Adrenal gland (tissue), 12 donors: ENCODE data around the gene CCNY. TPM values are rescaled to one million over a fixed set of nuclear protein-coding genes. Genes with fewer than 3 reads are reported as not detected.

Experiments used
- DNase-seq, 7 donors: peaks; one replicate each; pipeline ENCODE4 v3.0.0-alpha.2; 2019 to 2020
- H3K27ac ChIP-seq, 5 donors: fragments of 200-600 bp; sonication (generic) in 4 of 5; 1 replicate in 3 of 5; 2 replicates in 2 of 5; pipeline versions ENCODE4 v1.5.1 to v1.8.0; 2016 to 2020; ENCODE audit warnings: mild to moderate bottlenecking in 1 of 5
- H3K27me3 ChIP-seq: fragments of 200-600 bp; 2 replicates; pipeline ENCODE4 v1.8.0; 2021
- H3K36me3 ChIP-seq, 2 donors: fragments of 200-600 bp; replicated peaks in 1 of 2; 1 replicate in 1 of 2; 2 replicates in 1 of 2; pipeline versions ENCODE4 v1.5.1 to v1.8.0; 2018 to 2022
- H3K4me1 ChIP-seq, 2 donors: fragments of 200-600 bp; replicated peaks in 1 of 2; 1 replicate in 1 of 2; 2 replicates in 1 of 2; pipeline versions ENCODE4 v1.5.1 to v1.8.0; 2018 to 2021
- H3K4me3 ChIP-seq, 4 donors: fragments of 200-600 bp; sonication (generic) in 3 of 4; one replicate each; pipeline ENCODE4 v1.5.1; 2016 to 2018
- H3K9me3 ChIP-seq, 3 donors: fragments of 200-600 bp; sonication (generic) in 1 of 3; replicated peaks in 1 of 3; 1 replicate in 2 of 3; 2 replicates in 1 of 3; pipeline versions ENCODE4 v1.5.1 to v1.8.0; 2016 to 2021
- POLR2A ChIP-seq, 2 donors: fragments of 450-650 bp; IDR thresholded peaks; one replicate each; pipeline ENCODE4 v1.6.1; 2017; ENCODE audit warnings: antibody characterized with exemption in 2 of 2, mild to moderate bottlenecking in 2 of 2, moderate library complexity in 1 of 2
- WGBS, 4 donors: extraction: QIAGEN DNeasy Blood & Tissue Kit in 2 of 4; methylation state at CpG; one replicate each; pipeline versions ENCODE4 v1.1.5 to v1.1.7; 2013 to 2017; 5-methylcytosine and 5-hydroxymethylcytosine counted together
- intact Hi-C, 2 donors: fragments of 100-400 bp; cut with DNase I; formaldehyde crosslinking; loops; one replicate each; pipeline versions ENCODE4 v1.14.1 to v1.15.0; 2022 to 2023
- polyA plus RNA-seq, 3 donors: library from polyadenylated mRNA; stranded (reverse); fragments of 200-250 nt in 2 of 3; fragments of 350-450 nt in 1 of 3; fragmentation: Illumina TruSeq in 1 of 3; extraction: RNeasy Lipid Tissue Mini Kit (QIAGEN cat#74804) in 1 of 3; gene quantifications; one replicate each; pipeline ENCODE4 v1.2.3, GENCODE V29; 2013 to 2014
- total RNA-seq, 9 donors: library from RNA; depleted of rRNA in 4 of 9; stranded (reverse); fragments of >200 nt in 4 of 9; fragments of 120-200 nt in 1 of 9; fragmentation: NEBNext Ultra II Directional in 1 of 9; extraction: Animal tissue kit (Norgen Biotek cat#: 25700) in 1 of 9; gene quantifications; one replicate each; pipeline versions ENCODE4 v1.1.0 to v1.2.4, GENCODE V29; 2013 to 2023
- TF ChIP-seq, protein P1 (sequence below), 6 experiments: fragments of 450-650 bp in 4 of 6; fragments of 200-600 bp in 2 of 6; sonication (generic) in 1 of 6; IDR thresholded peaks; 1 replicate in 5 of 6; 2 replicates in 1 of 6; pipeline versions ENCODE4 v1.5.1 to v1.8.0; 2016 to 2021; ENCODE audit warnings: antibody characterized with exemption in 6 of 6, mild to moderate bottlenecking in 2 of 6, moderate library complexity in 1 of 6
- donor health status: healthy with polysubstance abuse.
- donor health status: Bipolar disorder and iron deficiency.
- donor health status: DM: yes; HTN: yes; CAD: no.
- donor health status: DM: no; HTN: no; CAD: no.
- donor health status: DM: no; HTN: no; CAD: no.
- donor health status: DM: yes; HTN: yes; CAD: no.

Gene CCNY
- total and polyA plus RNA-seq, 12 donors, result 18.3 to 87.0 (median 45.2) TPM

GRCh38 chr10:35384265-35384868 is 48.1 kb downstream of the CCNY start:
- no peak for TF ChIP-seq POLR2A (IDR thresholded peaks at IDR 0.05)
- TF ChIP-seq, protein P1, sequence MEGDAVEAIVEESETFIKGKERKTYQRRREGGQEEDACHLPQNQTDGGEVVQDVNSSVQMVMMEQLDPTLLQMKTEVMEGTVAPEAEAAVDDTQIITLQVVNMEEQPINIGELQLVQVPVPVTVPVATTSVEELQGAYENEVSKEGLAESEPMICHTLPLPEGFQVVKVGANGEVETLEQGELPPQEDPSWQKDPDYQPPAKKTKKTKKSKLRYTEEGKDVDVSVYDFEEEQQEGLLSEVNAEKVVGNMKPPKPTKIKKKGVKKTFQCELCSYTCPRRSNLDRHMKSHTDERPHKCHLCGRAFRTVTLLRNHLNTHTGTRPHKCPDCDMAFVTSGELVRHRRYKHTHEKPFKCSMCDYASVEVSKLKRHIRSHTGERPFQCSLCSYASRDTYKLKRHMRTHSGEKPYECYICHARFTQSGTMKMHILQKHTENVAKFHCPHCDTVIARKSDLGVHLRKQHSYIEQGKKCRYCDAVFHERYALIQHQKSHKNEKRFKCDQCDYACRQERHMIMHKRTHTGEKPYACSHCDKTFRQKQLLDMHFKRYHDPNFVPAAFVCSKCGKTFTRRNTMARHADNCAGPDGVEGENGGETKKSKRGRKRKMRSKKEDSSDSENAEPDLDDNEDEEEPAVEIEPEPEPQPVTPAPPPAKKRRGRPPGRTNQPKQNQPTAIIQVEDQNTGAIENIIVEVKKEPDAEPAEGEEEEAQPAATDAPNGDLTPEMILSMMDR (IDR thresholded peaks at IDR 0.05), result no peak
- H3K4me1 ChIP-seq, result peaks cover 5 to 30% of the 10 kb centered on the region in 2 donors
- no peaks in the 10 kb centered on the region for H3K9me3 ChIP-seq
- H3K4me3 ChIP-seq, result no peak overlapping the region
- intact Hi-C loops, result no loop called here
- no peak for DNase-seq
- no peak overlapping the region for H3K27ac ChIP-seq
- WGBS, 4 donors, result 85 to 91% (median 90%) methylated on average over 10 of the region's 10 CpGs
- H3K27me3 ChIP-seq, result no peaks in the 10 kb centered on the region
- no peaks in the 10 kb centered on the region for H3K36me3 ChIP-seq

DNA sequence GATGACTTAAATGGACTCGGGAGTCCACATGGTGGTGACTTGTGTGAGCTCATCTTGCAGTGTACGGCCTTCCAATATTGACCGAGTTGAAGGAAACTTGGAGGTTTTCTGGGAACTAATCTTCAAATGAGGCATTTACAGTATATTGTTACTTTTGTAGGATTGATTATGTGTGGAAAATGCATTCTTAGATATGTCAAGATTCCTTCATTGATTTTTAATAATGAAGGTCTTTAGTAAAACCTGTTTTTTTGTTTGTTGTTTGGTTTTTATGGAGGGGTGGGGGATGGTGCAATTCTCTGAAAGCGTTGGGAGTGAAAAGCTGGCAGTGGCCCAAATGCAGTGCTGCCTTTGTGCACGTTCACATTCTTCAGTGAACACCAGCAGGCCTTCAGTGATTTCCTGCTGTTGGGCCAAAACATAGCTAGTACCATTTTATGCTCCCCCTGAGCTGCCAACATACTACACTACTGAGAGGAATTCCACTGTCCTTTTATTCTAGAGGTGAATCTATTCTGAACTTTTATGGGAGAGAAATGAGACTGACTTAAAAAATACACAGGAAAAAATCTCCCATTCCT is 50.4 kb downstream of the CCNY start:
- no peak for TF ChIP-seq POLR2A (IDR thresholded peaks at IDR 0.05)
- TF ChIP-seq, protein P1 (IDR thresholded peaks at IDR 0.05), result no peak
- WGBS, 4 donors, result 59 to 64% (median 61%) methylated on average over 5 of the region's 5 CpGs
- no peaks in the 10 kb centered on the region for H3K9me3 ChIP-seq

GRCh38 chr10:35387768-35388167 is 51.5 kb downstream of the CCNY start:
- Histone ChIP-seq H3K36me3 (no peaks in the 10 kb centered on the region), H3K27me3 (no peaks in the 10 kb centered on the region), H3K4me3 (no peak overlapping the region), H3K9me3 (no peaks in the 10 kb centered on the region), H3K4me1 (peaks cover 16 to 35% of the 10 kb centered on the region in 2 donors), H3K27ac (no peak overlapping the region)
- 61 to 74% (median 69%) methylated on average over 2 of the region's 2 CpGs for WGBS, 4 donors
- TF ChIP-seq, protein P1 (IDR thresholded peaks at IDR 0.05), result no peak
- TF ChIP-seq POLR2A (IDR thresholded peaks at IDR 0.05), result no peak
- intact Hi-C loops, result no loop called here
- no peak for DNase-seq

More for the DNA sequence above, 50.4 kb downstream of the CCNY start:
- intact Hi-C loops, result no loop called here
- Histone ChIP-seq H3K27ac (no peak overlapping the region), H3K4me3 (no peak overlapping the region), H3K36me3 (no peaks in the 10 kb centered on the region), H3K27me3 (no peaks in the 10 kb centered on the region), H3K4me1 (peaks cover 16 to 35% of the 10 kb centered on the region in 2 donors)
- DNase-seq, result peak in 6 of 7 donors; percentile 37 to 63 (median 50)

DNA sequence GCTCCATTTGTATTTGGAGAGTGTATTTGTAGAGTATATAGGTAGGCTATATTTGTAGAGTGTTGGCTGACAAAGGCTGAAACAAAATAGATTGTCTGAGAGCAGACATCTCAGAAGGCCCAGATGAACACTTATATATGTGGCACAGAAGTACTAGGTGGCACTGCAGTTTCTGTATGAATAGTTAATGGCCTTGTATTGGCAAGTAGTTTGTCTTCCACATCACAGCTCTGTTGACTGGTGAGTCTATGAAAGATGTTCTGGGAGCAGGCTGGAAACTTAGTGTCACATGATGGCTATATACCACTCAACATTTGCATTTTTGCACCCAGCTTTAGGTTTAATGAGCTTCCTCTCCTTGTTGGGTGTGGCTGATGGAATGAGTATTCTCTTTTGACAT is 51.9 kb downstream of the CCNY start:
- TF ChIP-seq, protein P1 (IDR thresholded peaks at IDR 0.05), result no peak
- TF ChIP-seq POLR2A (IDR thresholded peaks at IDR 0.05), result no peak
- H3K27me3 ChIP-seq, result no peaks in the 10 kb centered on the region
- no peak overlapping the region for H3K4me3 ChIP-seq
- H3K27ac ChIP-seq, result no peak overlapping the region
- no peaks in the 10 kb centered on the region for H3K9me3 ChIP-seq
- H3K36me3 ChIP-seq, result no peaks in the 10 kb centered on the region
- no peak for DNase-seq
- intact Hi-C loops, result no loop called here
- H3K4me1 ChIP-seq, result peaks cover 16 to 35% of the 10 kb centered on the region in 2 donors
